Panc1 (cell line): Measurements from ENCODE around the gene UBE2D4. TPM values are rescaled to one million over a fixed set of nuclear protein-coding genes. Genes with fewer than 3 reads are reported as not detected.

Experiments
- ATAC-seq: fragments of 200-7000 bp; cut with Tn5 transposase; 2 replicates; pipeline ENCODE4 v1.9.1; 2020; ENCODE audit warnings: mild to moderate bottlenecking, moderate library complexity
- BruUV-seq: library from RNA; stranded (reverse); fragments of 400-500 nt; replicated peaks from 2 replicates; lab custom pipeline; 2021; lab: Mats Ljungman, UMichigan
- CTCF ChIA-PET: fragments of 300-600 bp; sonication (Branson Sonifier 250); formaldehyde crosslinking; loops from one replicate; lab custom pipeline; 2022; ENCODE audit warnings: antibody characterized with exemption; lab: Charles Lee
- POLR2A ChIA-PET: fragments of 300-600 bp; sonication (Branson Sonifier 250); formaldehyde crosslinking; loops from one replicate; lab custom pipeline; 2022; ENCODE audit warnings: antibody characterized with exemption; lab: Charles Lee
- DNase-seq: peaks from one replicate; pipeline ENCODE4 v3.0.0-alpha.2; 2010; ENCODE audit warnings: low read depth, low spot score
- H3K27ac ChIP-seq: 2 replicates; pipeline ENCODE4 v1.5.1; 2011; ENCODE audit warnings: mild to moderate bottlenecking, low read length, inconsistent platforms
- H3K27me3 ChIP-seq: fragments of 200-500 bp; sonication (Bioruptor generic); 2 replicates; pipeline ENCODE4 v1.6.0; 2014; ENCODE audit warnings: low read length, inconsistent platforms; ENCODE audit not compliant: control insufficient read depth, insufficient read depth
- H3K36me3 ChIP-seq: fragments of 200-500 bp; sonication (Bioruptor generic); 2 replicates; pipeline ENCODE4 v1.5.1; 2014; ENCODE audit warnings: inconsistent platforms, mild to moderate bottlenecking, low read length, moderate library complexity; ENCODE audit not compliant: control insufficient read depth, insufficient read depth
- H3K4me1 ChIP-seq: 2 replicates; pipeline ENCODE4 v1.5.1; 2011; ENCODE audit warnings: inconsistent platforms, mild to moderate bottlenecking, low read length, moderate library complexity; ENCODE audit not compliant: control insufficient read depth, insufficient read depth
- H3K4me3 ChIP-seq, 2 experiments: 2 replicates each; pipeline ENCODE4 v1.5.1; 2011 to 2012; ENCODE audit warnings: low read depth in 2 of 2, low read length in 2 of 2, mild to moderate bottlenecking in 2 of 2, inconsistent platforms in 1 of 2, moderate library complexity in 1 of 2
- H3K9me3 ChIP-seq: fragments of 200-500 bp; sonication (Bioruptor generic); 2 replicates; pipeline ENCODE4 v1.5.1; 2014; ENCODE audit warnings: low read depth, mild to moderate bottlenecking, inconsistent platforms, low read length, moderate library complexity; ENCODE audit not compliant: control insufficient read depth, insufficient read depth
- POLR2AphosphoS5 ChIP-seq: IDR thresholded peaks from 2 replicates; pipeline ENCODE4 v1.6.1; 2012; ENCODE audit warnings: mild to moderate bottlenecking, low read depth, low read length, moderate library complexity
- SIN3A ChIP-seq: IDR thresholded peaks from 2 replicates; pipeline ENCODE4 v1.6.1; 2012; ENCODE audit warnings: low read depth, mild to moderate bottlenecking, low read length, moderate library complexity, borderline replicate concordance; ENCODE audit not compliant: insufficient read depth
- TCF7L2 ChIP-seq: IDR thresholded peaks from 2 replicates; pipeline ENCODE4 v1.6.1; 2011; ENCODE audit warnings: mild to moderate bottlenecking, low read depth, low read length, inconsistent platforms
- in situ Hi-C: cut with HindIII; loops from 2 replicates; pipeline ENCODE4 v1.10.0; 2016; ENCODE audit warnings: low sequenced_read_pairs, low pct_unique_long_range_greater_than_20kb
- intact Hi-C: fragments of 100-400 bp; cut with micrococcal nuclease; formaldehyde crosslinking; loops from one replicate; pipeline ENCODE4 v1.10.0; 2022; ENCODE audit not compliant: unreplicated experiment
- total RNA-seq: library from RNA; stranded (reverse); gene quantifications from one replicate; pipeline ENCODE4 v1.2.1, GENCODE V29; 2021; ENCODE audit not compliant: unreplicated experiment
- TF ChIP-seq, protein P1 (sequence below): fragments of 450-650 bp; IDR thresholded peaks from 2 replicates; pipeline ENCODE4 v1.5.1; 2017; ENCODE audit warnings: mild to moderate bottlenecking
- TF ChIP-seq, protein P2 (sequence below), 2 experiments: IDR thresholded peaks; 2 replicates each; pipeline ENCODE4 v1.6.1; 2011 to 2012; ENCODE audit warnings: low read depth in 2 of 2, control low read depth in 1 of 2, low read length in 1 of 2, mild to moderate bottlenecking in 1 of 2, moderate library complexity in 1 of 2; ENCODE audit not compliant: insufficient read depth in 1 of 2

UBE2D4 gene
- total RNA-seq, 1 experiment from 2014 or later: 35.9 TPM

DNA sequence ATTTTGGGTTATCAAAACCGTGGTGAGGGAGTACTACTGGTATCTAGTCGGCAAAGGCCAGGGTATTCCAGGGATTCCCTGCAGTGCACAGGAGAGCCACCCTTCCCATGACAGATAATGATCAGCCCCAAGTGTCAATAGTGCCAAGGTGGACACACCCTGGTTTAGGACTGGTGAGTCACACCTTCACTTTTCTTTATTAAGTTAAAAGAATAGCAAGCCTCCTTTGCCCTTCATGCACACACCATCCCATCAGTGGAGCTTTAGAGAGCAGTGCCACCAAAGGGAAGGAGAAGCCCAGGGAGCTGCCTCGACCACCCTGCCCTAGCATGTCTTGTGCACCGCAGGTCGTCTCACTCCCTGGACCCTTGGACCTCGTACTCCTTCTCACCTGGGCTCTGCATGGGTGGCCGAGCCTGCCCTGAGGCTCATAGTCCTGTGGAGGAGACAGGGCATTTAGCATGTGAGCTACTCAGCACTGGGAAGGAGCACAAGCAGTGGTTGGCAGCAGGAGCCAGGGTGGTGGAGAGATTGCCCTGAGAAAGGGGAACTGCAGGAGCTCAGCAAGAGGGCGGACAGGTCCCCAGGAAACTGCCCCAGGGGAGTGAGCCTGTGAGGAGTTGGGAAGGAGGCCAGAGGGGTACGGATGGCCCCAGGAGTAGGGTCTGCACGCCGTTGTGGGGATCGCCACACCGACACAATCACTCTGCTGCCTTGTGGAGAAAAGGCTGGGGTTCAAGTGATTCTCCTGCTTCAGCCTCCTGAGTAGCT is 17.4 kb downstream of the UBE2D4 start:
- intact Hi-C loops: no loop called here
- ATAC-seq: 0 out of 2 replicates have a peak, but pooled peaks have one; percentile 21

DNA sequence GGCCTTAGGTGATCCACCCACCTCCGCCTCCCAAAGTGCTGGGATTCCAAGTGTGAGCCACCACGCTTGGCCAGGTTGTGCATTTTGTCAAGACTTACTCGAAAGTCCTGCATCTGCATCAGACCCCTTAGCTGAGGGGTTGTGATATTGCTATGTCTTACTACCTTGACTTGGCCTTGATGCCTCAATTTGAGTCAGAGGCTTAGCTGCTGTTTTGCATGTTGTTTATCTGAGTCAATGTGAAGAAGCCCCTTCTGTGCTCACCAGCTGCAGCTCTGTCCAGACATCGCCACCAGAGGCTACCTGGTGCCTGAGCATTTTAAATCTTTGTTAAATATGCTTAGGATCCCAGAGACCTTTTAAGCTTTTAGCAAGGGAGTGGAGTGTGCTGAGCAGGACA is 18.1 kb downstream of the UBE2D4 start:
- intact Hi-C loops: no loop called here
- Histone ChIP-seq H3K27ac (no peak overlapping the region), H3K4me3 (no peak overlapping the region), H3K4me1 (no peaks in the 10 kb centered on the region), H3K9me3 (no peaks in the 10 kb centered on the region), H3K27me3 (no peaks in the 10 kb centered on the region), H3K36me3 (no peaks in the 10 kb centered on the region)
- ATAC-seq (no peak), DNase-seq (no peak)
- ChIA-PET CTCF (interaction anchor here (0.8 kb wide), 1 partner anchor 9 kb away, joined by 3 read pairs; no protein-coding TSS in a partner anchor), POLR2A (no interaction called here)
- in situ Hi-C loops: no loop called here
- BruUV-seq: no TSS peak
- TF ChIP-seq, protein P1, sequence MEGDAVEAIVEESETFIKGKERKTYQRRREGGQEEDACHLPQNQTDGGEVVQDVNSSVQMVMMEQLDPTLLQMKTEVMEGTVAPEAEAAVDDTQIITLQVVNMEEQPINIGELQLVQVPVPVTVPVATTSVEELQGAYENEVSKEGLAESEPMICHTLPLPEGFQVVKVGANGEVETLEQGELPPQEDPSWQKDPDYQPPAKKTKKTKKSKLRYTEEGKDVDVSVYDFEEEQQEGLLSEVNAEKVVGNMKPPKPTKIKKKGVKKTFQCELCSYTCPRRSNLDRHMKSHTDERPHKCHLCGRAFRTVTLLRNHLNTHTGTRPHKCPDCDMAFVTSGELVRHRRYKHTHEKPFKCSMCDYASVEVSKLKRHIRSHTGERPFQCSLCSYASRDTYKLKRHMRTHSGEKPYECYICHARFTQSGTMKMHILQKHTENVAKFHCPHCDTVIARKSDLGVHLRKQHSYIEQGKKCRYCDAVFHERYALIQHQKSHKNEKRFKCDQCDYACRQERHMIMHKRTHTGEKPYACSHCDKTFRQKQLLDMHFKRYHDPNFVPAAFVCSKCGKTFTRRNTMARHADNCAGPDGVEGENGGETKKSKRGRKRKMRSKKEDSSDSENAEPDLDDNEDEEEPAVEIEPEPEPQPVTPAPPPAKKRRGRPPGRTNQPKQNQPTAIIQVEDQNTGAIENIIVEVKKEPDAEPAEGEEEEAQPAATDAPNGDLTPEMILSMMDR: no peak
- TF ChIP-seq POLR2AphosphoS5 (no peak), SIN3A (no peak), TCF7L2 (no peak)
- TF ChIP-seq, protein P2, sequence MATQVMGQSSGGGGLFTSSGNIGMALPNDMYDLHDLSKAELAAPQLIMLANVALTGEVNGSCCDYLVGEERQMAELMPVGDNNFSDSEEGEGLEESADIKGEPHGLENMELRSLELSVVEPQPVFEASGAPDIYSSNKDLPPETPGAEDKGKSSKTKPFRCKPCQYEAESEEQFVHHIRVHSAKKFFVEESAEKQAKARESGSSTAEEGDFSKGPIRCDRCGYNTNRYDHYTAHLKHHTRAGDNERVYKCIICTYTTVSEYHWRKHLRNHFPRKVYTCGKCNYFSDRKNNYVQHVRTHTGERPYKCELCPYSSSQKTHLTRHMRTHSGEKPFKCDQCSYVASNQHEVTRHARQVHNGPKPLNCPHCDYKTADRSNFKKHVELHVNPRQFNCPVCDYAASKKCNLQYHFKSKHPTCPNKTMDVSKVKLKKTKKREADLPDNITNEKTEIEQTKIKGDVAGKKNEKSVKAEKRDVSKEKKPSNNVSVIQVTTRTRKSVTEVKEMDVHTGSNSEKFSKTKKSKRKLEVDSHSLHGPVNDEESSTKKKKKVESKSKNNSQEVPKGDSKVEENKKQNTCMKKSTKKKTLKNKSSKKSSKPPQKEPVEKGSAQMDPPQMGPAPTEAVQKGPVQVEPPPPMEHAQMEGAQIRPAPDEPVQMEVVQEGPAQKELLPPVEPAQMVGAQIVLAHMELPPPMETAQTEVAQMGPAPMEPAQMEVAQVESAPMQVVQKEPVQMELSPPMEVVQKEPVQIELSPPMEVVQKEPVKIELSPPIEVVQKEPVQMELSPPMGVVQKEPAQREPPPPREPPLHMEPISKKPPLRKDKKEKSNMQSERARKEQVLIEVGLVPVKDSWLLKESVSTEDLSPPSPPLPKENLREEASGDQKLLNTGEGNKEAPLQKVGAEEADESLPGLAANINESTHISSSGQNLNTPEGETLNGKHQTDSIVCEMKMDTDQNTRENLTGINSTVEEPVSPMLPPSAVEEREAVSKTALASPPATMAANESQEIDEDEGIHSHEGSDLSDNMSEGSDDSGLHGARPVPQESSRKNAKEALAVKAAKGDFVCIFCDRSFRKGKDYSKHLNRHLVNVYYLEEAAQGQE (IDR thresholded peaks at IDR 0.05; ENCODE audit: insufficient read depth in 1 of 2, low read depth in 2 of 2, low read length in 1 of 2): no peak

More for the DNA sequence above, 17.4 kb downstream of the UBE2D4 start:
- Histone ChIP-seq H3K36me3 (no peaks in the 10 kb centered on the region), H3K9me3 (no peaks in the 10 kb centered on the region), H3K27me3 (no peaks in the 10 kb centered on the region), H3K27ac (no peak overlapping the region), H3K4me1 (no peaks in the 10 kb centered on the region), H3K4me3 (no peak overlapping the region)
- DNase-seq: no peak
- ChIA-PET CTCF (no interaction called here), POLR2A (interaction anchor here (0.6 kb wide), 2 partner anchors 9 to 12 kb away, joined by 5 to 9 read pairs; no protein-coding TSS in a partner anchor)
- in situ Hi-C loops: no loop called here
- TF ChIP-seq POLR2AphosphoS5: no peak
- no peak for TF ChIP-seq TCF7L2
- TF ChIP-seq SIN3A: no peak
- BruUV-seq: no TSS peak

DNA sequence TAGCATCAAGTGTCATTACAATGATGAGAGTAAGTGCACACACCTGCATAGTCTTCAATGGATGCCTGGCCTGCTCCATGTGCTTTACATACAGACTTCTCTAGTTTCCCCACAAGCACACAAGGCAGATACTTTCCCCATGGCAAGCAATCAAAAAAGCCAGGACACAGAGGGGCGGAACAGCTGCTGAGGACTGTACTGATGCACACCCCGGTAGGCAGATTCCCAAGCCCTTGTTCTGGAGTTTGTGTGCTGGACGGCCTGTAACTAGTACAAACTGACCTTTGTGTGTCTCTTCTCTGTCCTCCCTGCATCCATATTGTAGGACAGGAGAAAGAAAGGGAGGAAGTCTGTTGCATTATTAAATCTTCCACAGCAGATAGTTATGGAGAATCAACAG is 25.8 kb downstream of the UBE2D4 start:
- POLR2A ChIA-PET: no interaction called here
- no peak for TF ChIP-seq SIN3A
- TF ChIP-seq POLR2AphosphoS5: no peak
- TF ChIP-seq, protein P1: no peak
- TF ChIP-seq, protein P2 (IDR thresholded peaks at IDR 0.05; ENCODE audit: insufficient read depth in 1 of 2, low read depth in 2 of 2, low read length in 1 of 2): no peak
- TF ChIP-seq TCF7L2: no peak
- in situ Hi-C loops: no loop called here
- no peaks in the 10 kb centered on the region for H3K27me3 ChIP-seq
- DNase-seq (no peak), ATAC-seq (no peak)
- no peak overlapping the region for H3K27ac ChIP-seq
- H3K4me1 ChIP-seq: no peaks in the 10 kb centered on the region
- CTCF ChIA-PET: no interaction called here
- no peak overlapping the region for H3K4me3 ChIP-seq
- H3K9me3 ChIP-seq: no peaks in the 10 kb centered on the region
- intact Hi-C loops: no loop called here
- BruUV-seq: no TSS peak
- no peaks in the 10 kb centered on the region for H3K36me3 ChIP-seq
